D341Med (cell line): ENCODE measurements around the gene ANTKMT.
"Not testable (repeated sequence)": the region's sequence is repeated elsewhere in the genome, so short reads cannot be mapped to it uniquely, and the experiment has no call there.

Experiments
- DNase-seq: peaks from one replicate; pipeline ENCODE4 v3.0.0; 2012; ENCODE audit warnings: low spot score

ANTKMT gene

DNA sequence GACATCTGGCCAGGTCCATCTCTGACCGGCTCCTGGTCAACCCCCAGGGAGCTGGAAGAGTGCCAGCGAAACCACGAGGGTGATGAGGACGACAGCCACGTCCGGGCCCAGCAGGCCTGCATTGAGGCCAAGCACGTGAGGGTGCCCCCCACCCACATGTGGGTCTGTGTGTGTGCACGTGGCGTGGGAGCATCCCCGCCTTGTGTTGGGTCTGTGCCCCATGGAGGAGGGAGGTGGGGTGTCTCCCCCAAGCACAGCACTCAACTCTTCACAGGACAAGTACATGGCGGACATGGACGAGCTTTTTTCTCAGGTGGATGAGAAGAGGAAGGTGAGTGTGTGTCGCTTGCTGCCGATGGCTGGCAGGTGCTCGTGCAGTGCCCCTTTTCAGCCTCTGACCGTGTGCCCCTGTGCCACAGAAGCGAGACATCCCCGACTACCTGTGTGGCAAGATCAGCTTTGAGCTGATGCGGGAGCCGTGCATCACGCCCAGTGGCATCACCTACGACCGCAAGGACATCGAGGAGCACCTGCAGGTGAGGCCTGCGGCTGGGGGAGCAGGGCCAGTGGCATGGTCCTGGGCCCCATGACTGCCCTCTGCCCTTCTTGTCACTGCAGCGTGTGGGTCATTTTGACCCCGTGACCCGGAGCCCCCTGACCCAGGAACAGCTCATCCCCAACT is 39.1 kb upstream of the ANTKMT start:
- no peak for DNase-seq

DNA sequence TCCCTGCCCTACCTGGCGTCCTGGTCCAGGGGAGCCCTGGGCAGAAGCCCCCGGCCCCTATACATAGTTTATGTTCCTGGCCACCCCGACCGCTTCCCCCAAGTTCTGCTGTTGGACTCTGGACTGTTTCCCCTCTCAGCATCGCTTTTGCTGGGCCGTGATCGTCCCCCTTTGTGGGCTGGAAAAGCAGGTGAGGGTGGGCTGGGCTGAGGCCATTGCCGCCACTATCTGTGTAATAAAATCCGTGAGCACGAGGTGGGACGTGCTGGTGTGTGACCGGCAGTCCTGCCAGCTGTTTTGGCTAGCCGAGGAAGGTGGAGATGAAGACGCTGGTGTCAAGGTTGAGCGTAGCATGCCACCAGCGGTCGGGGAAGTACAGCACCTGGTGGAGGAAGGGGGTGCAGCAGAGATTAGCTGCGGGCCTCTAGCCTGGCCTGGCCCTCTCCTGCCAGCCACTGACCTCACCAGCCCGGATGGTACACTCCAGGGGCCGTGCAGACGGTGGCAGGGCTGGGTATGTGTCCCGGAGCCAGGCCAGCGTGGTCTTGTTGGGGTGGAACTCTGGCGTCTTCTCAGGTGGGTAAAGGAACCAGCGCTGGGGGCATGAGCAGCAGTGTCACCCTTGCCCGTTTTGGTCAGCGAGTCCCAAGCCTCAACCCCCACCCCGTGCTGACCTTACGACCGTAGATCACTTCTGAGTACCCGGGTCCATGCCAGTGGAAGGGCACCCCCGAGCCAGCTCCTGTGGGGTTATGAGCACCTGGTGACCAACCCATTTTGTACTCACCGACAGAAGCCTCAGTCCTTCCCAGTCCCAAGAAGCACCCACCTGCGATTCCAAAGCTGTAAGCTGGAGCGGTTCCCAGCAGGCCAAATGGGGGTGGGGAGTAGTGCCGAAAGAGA is 38.2 kb upstream of the ANTKMT start:
- no peak for DNase-seq

DNA sequence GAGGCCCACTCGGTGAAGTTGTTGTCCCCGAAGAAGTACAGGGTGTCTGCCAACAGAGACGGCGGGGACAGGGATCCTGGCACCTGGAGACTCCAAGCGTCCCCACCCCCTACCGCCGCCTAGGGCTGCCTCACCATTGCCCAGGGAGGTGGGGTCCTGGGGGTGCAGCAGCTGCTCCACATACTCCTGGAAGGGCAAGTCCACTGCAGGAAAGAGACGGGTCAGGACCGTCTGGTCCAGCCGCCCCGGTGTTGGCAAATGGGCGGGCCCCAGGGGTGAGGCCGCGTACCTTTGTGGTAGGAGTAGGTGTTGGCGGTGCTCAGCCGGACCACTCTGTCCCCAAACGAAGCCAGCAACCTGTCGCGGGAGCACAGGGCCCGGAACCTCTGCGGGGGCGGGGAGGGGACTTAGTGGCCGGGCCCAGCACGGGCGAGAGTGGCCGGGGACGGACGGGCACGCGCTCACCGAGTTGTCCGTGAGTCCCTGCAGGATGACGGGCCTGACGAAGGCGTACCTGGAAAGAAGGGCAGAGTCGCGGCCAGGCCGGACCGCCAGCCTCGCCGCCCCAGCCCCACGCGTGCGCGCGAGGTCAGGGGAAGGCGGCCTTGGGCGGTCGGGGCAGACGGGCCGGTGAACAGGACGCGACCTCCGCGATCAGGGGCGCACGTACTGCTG is 37.4 kb upstream of the ANTKMT start:
- DNase-seq: no peak

DNA sequence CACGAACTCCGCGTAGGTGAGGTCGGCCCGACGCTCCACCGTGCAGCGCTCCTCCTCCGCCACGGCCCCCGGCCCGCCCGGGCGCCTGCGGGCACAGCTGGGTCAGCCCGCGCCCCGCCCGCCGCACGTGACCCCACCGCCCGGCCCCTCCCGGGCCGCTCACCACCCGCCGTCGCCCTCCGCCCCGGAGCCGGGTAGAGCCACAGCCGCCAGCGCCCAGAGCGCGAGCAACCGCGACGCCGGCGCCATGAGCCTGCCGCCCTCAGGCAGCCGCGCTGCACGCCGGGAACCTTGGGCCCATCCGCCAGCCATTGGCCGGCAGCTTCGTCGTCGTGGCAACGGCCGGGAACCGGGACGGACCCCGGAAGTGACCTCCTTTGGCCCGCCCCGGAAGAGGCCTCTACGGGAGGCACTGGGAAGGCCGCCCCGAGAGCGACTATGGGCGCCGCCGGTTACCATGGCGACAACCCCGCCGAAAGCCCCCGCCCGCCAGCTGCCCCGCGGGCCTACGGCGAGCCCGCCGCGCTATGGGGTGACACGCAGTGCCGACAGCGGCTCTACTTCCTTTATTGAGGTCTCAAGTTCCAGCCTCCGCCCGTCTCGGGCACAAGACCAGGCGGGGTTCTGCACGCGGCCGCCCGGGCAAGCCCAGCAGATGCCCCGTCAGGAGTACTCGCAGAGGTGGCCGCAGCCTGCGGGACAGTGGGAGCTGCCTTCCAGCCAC is 36.7 kb upstream of the ANTKMT start, which contains the start of gene JMJD8:
Gene JMJD8, minus strand, starts transcription at position 264 of the 724 bp plus-strand sequence. Its CDS starts 15 bp downstream, at position 249.
- peak; percentile 94 for DNase-seq

DNA sequence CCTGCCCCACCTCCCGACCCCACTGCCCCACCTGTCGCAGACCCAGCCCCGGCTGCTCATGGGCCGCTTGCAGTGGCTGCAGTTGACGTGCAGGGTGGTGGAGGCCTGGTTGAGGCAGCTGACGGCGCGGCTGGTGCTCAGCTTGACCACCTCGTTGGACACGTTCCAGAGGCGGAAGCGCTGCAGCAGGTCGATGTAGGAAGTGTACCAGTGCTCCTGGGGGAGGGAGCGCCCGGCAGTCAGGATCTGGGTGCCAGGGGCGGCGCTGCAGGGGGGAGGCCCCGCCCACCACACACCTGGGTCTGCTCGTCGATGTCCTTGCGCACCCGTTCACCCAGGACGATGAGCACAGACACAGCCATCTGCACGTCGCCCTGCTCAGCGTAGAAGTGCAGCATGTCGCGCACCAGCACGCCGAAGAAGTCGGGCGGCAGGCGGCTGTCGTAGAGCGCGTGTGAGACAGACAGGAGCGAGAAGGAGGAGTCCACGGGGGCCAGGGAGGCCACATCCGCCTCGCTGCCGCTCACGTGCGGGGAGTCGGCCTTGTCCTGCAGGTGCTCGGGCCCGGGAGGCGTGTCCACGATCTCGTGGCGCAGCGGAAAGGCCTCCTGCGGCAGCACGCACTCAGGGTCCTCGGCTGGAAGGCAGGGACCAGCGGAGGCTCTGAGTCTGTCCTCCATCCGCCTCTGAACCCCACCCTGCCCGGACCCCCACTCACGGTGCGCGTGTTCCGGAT is 35.8 kb upstream of the ANTKMT start:
- no peak for DNase-seq

DNA sequence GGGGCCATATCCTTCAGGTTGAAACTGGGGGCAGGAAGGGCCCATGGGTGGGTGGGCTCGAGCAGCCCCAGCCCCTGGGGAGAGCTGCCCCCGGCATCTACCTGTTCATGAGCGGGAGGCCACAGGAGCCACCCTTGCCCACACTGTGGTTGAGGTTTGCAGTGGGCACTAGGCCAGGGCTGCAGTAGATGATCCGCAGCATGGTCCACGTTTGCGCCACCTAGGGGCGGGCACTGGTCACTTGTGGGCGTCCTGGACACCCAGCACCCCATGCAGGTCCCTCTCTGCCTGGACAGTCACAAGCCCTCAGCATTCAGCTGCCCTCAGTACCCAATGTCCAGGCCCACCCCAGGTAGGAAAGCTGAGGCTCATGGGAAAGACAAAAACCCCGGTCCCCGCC is 35.0 kb upstream of the ANTKMT start:
- DNase-seq: no peak

DNA sequence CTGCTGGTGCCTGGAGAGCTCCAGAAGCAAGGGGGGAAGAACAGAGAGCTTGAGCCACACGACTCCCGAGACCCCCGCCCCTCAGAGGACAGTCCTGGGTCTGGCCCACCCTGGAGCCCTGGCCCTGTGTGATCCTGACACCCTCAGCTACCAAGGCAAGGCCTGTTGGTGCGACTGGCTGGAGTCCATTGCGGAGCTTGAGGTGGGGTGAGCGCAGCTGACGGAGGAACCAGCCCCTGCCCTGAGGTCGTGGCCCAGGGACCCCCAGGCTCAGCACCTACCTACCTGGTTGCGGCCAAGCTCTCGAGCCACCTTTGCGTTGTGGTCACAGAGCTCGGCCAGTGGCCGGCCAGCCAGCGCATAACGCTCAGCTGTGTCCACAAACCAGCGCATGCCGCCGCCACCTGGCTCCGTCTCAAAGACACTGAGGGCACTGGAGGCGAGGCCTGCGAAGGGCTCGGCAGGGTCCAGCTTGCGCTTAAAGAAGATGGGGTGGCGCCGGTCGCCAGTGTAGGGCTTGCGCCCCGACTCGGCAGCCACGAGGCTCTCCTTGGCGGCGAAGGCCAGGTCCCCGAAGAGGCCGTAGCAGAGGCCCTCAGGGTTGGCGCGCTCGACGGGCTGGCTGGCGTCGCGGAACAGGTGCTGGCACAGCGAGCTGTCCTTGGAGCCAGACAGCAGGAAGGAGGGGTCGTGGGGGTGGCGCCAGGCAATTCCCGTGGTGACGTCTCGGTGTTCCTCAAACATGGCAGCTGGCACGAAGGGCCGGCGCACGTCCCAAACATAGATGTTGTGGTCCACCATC is 34.3 kb upstream of the ANTKMT start:
- DNase-seq: no peak

DNA sequence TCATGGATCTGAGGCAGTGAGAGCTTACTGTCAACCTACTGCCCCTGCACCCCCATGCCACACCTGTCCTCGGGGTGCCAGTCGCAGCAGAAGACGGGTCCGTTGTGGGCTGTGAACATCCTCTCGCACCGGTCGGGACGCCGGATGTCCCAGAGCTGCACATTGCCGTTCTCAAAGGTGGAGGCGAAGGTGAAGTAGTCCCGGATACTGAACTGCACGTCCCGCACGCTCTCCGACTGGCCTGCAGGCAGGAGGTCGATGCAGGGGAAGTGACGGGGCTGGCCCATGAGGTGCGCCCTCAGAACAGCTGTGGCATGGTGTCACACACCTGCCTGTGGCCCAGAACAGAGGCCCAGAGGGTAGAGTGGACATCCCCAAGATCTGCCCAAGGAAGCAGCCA is 33.4 kb upstream of the ANTKMT start:
- no peak for DNase-seq

DNA sequence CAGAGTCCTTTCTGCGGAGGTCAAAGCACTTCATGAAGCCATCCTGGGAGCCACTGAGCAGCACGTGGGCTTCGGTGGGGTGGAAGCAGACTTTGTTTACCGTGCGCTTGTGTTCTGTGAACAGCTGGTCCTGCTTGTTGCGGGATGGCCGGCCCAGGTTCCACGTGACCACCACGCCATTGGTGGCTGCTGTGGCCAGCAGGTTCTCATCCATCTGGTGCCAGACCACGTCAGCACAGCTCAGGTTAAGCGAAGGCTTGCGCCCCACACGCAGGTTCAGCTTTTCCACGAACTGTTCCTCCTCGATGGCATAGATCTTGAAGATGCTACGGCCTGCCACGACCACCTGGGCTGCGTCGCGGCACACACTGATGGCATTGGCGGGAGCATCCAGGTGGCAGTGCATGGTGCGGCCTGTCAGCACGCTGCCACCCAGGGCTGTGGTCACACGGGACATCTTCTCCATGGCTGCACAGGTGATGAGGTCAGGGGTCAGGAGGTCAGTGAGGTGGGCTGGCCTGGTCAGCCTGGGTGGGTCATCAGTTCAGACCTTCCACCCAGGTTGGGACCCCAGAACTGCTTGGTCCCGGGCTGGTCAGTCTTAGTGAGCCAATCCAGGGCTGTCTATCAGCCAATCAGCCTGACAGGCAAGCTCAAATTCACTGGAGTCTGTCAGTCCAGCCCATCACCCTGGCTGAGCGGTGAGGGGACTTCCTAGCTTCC is 31.6 kb upstream of the ANTKMT start:
- no peak for DNase-seq

DNA sequence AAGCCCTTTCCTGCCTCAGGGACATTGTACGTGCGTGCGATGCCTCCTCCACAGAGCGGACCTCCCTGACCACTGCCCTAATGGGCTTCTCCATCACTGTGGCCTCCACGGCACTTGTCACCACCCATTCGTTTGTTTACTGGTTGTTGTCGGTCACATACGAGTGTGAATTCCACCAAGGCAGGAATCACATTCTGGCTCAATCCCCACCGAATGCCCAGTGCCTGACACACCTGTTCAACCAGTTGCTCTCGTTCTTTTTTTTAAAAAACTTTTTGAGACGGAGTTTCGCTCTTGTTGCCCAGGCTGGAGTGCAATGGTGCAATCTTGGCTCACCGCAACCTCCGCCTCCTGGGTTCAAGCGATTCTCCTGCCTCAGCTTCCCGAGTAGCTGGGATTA is 29.7 kb upstream of the ANTKMT start:
- not testable (repeated sequence) for DNase-seq

DNA sequence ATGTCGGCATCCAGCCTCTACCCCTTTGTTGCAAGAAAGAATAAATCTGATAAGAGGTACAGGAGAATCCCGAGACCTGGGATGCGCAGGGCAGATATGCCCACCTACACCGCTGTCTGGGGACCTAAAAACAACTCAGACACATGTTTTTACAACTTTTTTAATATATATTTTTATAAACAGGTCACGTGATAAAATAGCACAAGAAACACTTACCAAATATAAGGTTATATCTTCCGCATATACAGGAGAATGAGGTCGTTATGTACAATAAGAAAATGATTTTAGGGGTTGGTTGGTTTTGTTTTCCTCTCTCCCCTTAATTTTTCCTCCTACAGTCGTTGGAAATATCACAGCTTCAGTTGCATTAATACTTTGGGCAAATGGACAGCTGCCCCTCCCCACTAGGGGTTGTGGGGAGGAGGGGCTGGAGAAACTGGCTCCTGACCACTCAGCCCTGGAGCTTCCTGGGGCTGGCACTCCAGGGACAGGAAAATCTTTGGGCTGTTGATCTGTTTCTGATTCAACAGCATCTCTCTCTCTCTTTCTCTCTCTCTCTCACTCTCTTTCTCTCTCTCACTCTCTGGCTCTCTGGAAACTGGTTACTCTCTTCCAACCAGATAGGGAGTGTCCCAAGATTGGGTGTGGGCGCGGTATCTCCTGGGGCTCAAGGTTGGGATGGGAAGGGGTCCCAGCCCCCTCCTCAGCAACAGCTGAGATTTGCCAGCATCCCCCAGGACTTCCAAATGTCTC is 28.4 kb upstream of the ANTKMT start:
- DNase-seq: no peak

DNA sequence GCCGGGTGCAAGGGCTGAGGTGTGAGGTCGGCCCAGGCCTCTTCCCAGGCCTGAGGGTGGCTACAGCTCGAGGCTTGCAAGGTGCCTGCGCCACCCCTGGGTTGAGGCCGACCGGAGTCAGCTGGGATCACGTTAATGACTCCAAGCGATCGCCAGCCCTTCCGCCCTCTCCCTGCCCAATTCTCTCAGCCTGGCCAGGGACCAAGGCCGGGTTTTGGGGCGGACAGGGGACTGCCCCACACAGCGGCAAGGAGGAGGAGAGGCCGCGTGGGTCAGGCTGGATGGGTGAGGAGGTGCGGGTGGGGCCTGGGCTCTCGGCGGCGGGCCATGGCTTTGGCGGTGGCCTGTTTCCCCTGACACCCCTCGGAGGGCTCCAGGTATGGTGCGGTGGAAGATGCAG is 27.6 kb upstream of the ANTKMT start:
- DNase-seq: no peak

DNA sequence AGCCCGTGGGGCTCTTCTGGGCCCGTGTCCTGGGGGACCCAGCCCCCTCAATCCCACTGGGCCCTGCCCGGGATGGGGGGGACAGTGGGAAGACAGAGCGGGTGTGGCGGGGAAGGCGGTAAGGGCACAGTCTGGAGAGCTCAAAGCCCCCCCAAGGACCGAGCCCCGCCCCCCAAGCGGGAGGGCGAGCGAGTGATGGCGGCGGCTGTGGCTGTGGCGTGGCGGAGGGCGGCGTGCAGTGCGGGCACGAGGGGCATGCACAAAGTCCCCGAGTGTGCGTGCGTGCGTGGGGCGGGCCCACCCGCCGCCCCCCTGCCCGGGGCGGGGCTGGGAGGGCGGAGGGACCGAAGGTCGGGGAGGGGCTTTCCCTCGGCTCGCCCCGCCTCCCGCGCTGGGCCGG is 27.2 kb upstream of the ANTKMT start:
- no peak for DNase-seq

DNA sequence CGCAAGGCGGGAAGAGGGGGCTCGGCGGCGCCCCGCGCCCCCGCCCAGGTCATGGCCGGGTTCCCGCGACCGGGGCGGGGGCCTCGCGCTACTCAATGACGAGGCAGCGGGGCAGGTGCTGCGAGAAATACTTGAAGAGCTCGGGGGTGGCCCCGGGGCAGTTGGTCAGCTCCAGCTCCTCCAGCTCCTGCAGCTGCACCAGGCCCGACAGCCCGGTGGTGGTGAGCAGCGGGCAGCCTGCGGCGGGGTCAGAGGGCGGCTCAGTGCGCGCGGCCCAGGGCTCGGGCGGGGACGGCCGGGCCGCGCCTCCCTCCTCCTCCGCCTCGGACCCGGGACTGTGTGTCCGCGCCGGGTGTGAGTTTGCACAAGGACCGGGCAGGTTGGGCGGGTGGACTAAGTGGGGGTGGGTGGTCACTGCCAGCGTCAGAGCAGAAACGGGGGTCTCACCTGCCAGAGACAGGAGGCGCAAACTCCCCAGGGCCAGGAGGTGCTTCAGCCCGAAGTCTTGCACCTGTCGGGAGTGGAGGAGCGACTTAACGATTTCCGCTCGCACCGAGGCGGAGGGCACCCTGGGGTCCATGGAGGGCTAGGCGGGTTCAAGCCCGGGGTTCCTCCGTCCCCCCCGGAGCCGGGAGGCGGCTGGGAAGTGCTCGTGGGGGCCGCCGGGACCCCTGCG is 26.6 kb upstream of the ANTKMT start:
- no peak for DNase-seq

DNA sequence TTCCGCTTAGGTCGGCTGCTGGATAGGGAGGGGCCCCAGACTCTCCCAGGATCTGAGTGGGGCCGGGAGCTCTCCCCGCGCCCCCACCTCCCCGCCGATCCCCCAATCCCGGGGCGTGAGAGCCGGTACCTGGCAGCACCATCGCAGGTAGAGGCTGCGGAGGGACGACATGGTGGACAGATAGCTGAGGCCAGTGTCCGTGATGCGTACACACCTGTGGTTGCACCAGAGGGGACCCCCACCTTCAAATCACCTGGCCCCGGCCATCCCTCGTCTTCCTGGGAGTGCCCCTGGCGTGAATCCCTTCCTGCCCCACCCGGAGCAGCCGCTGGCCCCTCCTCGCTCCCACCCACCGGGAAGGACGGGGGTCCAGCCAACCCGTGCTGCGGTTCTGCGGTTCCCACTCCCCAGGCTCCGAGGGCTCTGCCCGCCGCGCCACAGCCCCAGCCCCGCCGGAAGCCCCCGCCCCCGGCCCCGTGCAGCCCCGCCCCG is 26.0 kb upstream of the ANTKMT start:
- DNase-seq: no peak

DNA sequence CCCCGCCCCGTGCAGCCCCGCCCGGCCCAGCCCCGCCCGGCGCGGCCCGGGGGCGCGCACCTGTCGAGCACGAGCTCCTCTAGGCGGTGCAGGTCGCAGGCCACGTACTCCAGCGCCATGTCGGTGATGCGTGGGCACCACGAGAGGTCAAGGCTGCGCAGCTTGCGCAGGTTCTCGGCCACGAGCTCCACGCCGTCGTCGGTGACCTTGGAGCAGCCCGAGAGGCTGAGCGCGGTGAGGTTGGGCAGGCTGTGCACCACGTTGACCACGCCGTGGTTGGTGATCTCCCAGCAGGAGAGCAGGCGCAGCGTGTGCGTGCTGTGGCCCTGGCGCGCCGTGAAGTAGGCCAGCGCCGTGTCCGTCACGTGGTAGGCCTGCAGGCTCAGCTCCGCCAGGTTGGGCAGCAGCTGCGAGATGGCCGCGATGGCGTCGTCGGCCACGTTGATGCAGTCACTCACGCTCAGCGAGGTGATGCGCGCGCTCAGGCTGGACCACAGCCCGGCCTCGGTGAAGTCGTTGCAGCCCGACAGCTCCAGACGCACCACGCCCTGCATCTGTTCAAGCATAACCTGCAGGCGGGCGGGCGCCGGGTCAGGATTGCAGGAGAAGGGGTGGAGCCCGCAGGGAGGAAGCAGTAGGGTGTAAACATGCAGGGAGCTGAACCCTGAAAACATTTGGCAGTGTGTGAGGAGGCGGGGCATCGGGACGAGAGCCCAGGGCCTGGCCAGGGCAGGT is 25.4 kb upstream of the ANTKMT start:
- no peak for DNase-seq

DNA sequence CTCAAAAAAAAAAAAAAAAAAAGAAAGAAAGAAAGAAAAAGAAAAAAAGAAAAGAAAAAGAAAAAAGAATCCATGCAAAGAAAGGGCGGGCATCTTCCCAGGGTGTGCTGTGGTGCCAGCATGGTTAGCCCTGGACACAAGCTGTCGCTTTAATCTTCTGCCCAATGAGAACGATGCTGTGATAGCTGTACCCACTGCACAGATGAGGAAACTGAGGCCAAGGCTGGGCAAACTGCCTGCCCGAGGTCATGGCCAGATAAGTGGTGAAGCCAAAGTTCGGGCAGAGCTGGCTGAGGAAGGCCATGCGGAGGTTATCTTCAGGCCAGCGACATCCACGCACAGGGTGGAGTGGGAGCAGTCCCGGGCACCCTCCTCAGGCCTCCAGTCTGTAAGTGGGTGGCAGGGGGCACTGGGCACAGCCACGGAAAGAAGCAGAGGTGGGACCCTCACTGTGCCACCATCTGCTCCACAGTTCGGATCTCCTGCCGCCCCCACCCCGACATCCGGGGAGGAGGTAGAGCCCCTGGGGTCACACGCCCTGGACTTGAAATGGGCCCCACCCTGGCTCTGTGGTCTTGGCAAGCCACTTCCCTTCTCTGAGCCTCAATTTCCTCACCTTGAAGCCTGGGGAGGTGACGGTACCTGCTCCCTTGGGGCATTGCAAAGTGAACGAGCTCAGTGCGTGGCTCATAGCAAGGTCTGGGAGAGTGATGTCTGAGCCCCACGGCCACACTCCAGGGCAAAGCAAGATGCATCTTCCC is 21.9 kb upstream of the ANTKMT start:
- DNase-seq: no peak
